Fibroblast of skin of right quadriceps (primary cell): ENCODE results near the gene RBPJ.

Experiments
- DNase-seq: peaks from one replicate; pipeline ENCODE4 v3.0.0-alpha.2; 2013

Gene RBPJ

GRCh38 chr4:26320538-26321372, at the start of gene RBPJ:
TSS of gene RBPJ (plus strand) at chr4:26321014. CDS start at chr4:26321029, 15 bp downstream.
- DNase-seq, result peak; percentile 99

- no peak for DNase-seq
These were observed 49.1 kb upstream of the RBPJ start for GRCh38 chr4:26271703-26272102.

DNA sequence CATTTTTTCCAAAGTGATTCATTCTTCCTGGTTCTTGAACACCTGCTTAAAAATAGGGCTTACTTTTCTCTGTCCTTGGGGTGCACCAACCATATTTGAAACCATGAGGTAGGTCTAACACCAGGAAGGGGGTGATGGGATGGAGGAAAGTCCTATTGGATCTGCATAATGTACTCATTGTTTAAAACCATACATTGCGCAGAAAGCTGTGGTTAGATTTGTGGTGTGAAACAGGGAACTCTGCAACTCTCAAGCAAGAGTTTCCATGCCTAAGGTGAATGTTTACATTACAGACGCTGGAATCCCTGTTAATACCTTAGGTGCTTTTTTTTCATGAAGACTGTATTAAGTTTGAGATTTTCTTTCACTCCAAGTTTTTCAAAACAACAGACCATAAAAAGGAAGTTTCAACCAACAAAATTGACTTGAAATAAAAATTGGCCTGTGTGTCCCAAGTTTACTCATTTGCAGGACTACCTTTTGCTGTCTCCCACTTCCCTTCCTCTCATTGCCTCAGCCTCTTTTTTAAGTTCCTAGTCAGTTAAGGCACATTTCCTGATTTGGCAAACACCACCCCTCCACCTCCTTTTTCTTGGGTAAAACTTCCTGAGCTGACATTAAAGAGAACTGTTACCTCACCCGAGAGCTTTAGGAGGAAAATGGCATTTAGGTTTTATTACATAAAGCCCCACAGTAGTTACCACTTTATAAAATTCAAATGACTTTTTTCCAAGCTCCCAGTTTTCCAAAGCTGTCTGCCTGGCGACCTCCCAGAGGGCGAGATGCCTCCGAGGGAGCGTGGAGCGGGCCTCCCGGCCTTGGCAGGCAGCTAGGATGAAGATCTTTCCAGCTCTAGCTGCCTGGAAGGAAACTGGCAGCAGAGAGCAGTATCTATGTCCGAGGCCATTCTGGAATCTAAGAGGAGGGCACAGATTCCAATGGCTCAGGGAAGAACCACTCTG, 47.9 kb upstream of the RBPJ start:
- no peak for DNase-seq

- no peak for DNase-seq
These were observed 47.2 kb upstream of the RBPJ start for GRCh38 chr4:26273616-26273980.

- DNase-seq, result no peak
These were observed 45.5 kb upstream of the RBPJ start for GRCh38 chr4:26275281-26275680.

DNA sequence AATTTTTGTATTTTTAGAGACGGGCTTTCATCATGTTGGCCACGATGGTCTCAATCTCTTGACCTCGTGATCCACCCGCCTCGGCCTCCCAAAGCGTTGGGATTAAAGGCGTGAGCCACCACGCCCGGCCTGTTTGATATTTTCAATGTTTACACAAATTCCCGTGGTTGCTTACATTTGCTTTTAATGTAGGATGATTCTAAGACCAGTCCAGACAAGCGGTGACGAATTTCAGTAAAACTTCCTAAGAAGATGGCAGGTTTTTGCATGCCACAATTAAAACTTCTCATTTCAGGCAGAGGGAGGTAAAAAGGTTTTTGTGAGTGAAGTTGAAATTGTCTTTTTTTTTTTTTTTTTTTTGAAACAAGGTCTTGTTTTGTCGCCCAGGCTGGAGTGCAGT, 41.4 kb upstream of the RBPJ start:
- DNase-seq, result no peak

GRCh38 chr4:26281881-26282280, 38.9 kb upstream of the RBPJ start:
- DNase-seq, result peak; percentile 42

DNA sequence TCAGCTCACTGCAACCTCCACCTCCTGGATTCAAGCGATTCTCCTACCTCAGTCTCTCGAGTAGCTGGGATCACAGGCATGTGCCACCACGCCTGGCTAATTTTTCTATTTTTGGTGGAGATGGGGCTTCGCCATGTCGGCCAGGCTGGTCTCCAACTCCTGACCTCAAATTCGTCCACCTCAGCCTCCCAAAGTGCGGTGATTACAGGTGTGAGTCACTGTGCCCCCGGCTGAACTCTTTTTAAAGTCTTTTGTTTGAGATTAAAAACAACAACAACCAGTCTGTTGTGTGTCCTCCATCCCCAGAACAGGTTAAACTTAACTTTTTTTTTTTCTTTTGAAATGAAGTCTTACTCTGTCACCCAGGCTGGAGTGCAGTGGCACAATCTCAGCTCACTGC, 36.3 kb upstream of the RBPJ start:
- no peak for DNase-seq

DNA sequence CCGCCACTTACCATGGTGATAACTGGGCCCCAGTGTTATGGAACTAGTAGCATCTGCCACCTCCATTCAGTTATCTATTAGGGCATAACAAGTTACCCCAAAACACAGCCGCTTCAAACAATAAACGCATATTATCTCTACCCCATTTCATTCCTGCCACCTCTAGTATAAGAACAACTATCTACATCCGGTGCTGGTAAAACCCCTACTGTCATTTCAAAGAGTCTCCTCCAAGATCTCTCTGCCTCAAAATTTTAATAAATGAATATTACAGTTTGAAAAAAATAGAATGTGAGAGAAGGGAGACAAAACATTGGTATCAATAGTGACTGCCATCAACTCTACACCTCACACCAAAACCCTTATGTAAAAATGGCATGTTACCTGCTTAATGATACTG, 35.5 kb upstream of the RBPJ start:
- no peak for DNase-seq

- no peak for DNase-seq
These were observed 33.1 kb upstream of the RBPJ start for GRCh38 chr4:26287756-26288155.

DNA sequence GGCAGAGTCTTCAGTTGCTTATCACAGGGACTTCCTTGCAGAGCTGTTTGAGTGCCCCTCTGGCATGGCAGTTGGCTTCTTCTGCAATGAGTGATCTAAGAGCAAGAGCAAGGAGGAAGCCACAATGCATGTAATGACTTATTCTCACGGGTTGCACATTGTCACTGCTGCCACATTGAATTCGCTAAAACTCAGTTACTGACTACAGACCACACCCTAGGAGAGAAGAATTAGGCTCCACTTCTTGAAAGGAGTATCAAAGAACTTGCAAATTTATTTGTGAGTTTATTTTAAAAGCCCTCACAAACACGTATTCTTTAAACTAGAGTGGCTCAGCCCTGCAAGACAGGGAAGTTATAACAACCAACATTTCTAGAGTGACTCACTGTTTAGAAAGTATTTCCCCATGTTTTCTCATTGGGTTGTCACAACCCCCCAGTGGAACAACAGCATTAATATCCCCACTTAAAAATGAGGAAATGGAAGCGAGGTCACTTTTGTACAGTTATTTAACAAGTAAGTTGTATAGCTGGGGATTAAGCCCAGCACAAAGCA, 32.4 kb upstream of the RBPJ start:
- DNase-seq, result peak; percentile 70

- no peak for DNase-seq
These were observed 31.4 kb upstream of the RBPJ start for GRCh38 chr4:26289401-26289800.

GRCh38 chr4:26290321-26290720, 30.5 kb upstream of the RBPJ start:
- no peak for DNase-seq

GRCh38 chr4:26294904-26295303, 25.9 kb upstream of the RBPJ start:
- peak; percentile 26 for DNase-seq

DNA sequence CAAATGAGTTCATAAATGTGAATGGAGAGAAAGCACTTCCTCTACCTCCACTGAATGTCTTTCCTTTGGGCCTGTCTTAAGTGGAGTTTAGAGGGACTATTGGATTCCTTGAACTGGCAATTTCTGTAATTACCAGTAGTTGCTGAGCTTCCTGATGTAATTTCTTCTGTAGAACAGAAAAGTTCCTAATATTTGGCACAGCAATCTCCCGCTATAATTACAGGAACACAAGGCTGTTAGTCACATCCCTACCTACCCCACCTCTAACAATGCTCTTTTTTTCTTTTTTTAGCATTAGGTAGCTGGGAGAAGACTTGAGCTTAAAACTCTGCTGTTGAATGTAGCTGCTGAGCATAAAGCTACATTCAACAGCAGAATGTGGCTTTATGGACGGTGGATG, 24.8 kb upstream of the RBPJ start:
- no peak for DNase-seq

DNA sequence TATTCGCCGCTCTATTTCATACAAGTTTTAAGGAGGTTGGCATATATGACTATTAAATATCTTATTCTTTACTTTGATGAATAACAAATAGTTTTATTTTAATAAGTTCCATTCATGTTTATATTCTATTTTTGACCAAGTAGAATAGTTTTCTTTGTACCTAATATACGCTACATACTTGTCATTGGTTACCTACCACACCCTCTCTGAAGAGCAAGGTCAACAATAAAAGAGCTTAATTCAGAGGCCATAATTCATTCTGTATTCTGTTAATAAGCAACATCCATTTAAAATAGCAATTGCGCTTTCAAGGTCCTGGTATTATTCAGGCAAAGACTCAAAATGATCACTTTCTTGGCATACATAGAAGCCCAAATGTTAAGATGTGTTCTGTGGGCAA, 24.3 kb upstream of the RBPJ start:
- no peak for DNase-seq

- no peak for DNase-seq
These were observed 23.6 kb upstream of the RBPJ start for GRCh38 chr4:26297219-26297618.

- peak; percentile 76 for DNase-seq
These were observed 22.4 kb upstream of the RBPJ start for GRCh38 chr4:26298198-26298947.

- no peak for DNase-seq
These were observed 21.4 kb upstream of the RBPJ start for GRCh38 chr4:26299254-26299882.

DNA sequence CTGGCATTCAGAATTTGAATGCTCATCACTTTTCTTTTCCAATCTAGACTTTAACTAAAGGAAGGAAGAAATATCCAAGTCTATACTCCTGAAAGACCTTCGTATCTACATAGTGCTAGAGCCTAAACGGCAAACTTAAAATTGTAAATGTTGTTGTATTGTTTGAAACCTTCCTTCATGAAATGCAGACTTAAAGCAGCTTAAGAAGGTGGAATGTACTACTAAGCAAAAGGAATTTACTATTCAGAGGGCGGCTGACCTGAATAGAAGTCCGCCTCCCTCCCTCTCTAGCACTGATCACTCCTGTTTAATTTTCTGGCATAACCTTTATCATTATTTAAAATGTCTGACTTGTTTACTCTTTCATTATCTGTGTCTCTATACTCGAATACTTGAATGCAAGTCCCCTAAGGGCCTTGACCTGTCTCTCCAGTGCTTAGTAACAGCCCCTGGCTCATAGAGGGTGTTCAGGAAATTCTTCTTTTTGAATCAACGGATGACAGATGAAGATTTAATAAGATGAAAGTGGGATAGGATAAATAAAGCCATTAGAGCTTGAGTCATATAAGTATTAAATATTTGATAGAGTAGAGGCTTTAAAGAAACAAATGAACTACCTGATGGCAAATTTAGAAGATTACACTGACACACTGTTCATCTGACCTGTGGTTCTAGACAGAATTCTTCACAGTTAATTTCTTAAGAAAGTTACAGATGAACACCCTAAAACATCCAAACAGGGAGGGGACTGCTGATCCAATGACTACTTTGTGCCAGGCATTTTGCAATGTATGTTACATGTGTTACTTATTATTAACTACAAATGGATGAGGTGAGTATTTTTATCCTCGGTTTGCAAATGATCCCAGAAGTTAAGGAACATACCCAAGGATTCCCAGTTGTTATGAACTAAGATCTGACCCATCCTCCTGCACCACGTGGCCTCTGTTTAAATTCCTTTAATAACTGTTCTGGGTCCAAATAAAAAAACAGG, 20.2 kb upstream of the RBPJ start:
- DNase-seq, result peak; percentile 17
